K562 (cell line): ENCODE data around the gene THADA. TPM values are rescaled to one million over a fixed set of nuclear protein-coding genes. Genes with fewer than 3 reads are reported as not detected.

Experiments used
- ATAC-seq: fragments of 200-7000 bp; cut with Tn5 transposase; 3 replicates; pipeline ENCODE4 v1.9.1; 2020; ENCODE audit warnings: moderate library complexity
- BruUV-seq: library from RNA; stranded (reverse); fragments of 400-500 nt; replicated peaks from 2 replicates; lab custom pipeline; 2021; lab: Mats Ljungman, UMichigan
- CTCF ChIA-PET: fragments of 300-600 bp; formaldehyde crosslinking; extraction: SDS; loops from one replicate; lab custom pipeline; 2021; ENCODE audit warnings: low intra/inter-chr PET ratio; lab: Yijun Ruan, JAX
- POLR2A ChIA-PET: fragments of 300-600, 350-650 bp; sonication (Branson Sonifier 250); formaldehyde crosslinking; extraction: SDS; loops from one replicate; lab custom pipeline; 2021; ENCODE audit warnings: antibody characterized with exemption, inconsistent platforms; lab: Yijun Ruan, JAX
- DNase-seq, 4 experiments: peaks; one replicate each; pipeline versions ENCODE4 v3.0.0 to v3.0.0-alpha.2; 2011 to 2018; ENCODE audit warnings: low spot score in 3 of 4, mixed read lengths in 3 of 4; ENCODE audit errors: extremely low read depth in 1 of 4
- FAIRE-seq: peaks from 2 replicates; lab custom pipeline; 2011; peaks lifted over from hg19 to GRCh38; lab: Jason Lieb, UNC
- H2AFZ ChIP-seq: 2 replicates; pipeline ENCODE4 v1.6.0; 2011; ENCODE audit warnings: low read depth, low read length, control low read depth, inconsistent platforms
- H3K27ac ChIP-seq: fragments of 200-600 bp; 3 replicates; pipeline ENCODE4 v1.8.0; 2011; ENCODE audit warnings: low read depth, mild to moderate bottlenecking, control low read depth, inconsistent platforms, low read length, moderate library complexity, mixed read lengths; ENCODE audit errors: extremely low read depth
- H3K27me3 ChIP-seq, 2 experiments: fragments of 300-600 bp in 1 of 2; 2 replicates in 1 of 2; 3 replicates in 1 of 2; pipeline versions ENCODE4 v1.6.0 to v1.8.0; 2011; ENCODE audit warnings: inconsistent platforms in 2 of 2, low read length in 2 of 2, mild to moderate bottlenecking in 1 of 2, mixed read lengths in 1 of 2, moderate library complexity in 1 of 2; ENCODE audit not compliant: control insufficient read depth in 2 of 2, insufficient read depth in 2 of 2
- H3K36me3 ChIP-seq: fragments of 300-600 bp; 3 replicates; pipeline ENCODE4 v1.8.0; 2011; ENCODE audit warnings: mild to moderate bottlenecking, low read length, inconsistent platforms; ENCODE audit not compliant: control insufficient read depth, insufficient read depth
- H3K4me1 ChIP-seq, 2 experiments: fragments of 200-600 bp in 1 of 2; replicated peaks in 1 of 2; 2 replicates in 1 of 2; 3 replicates in 1 of 2; pipeline versions ENCODE4 v1.5.1 to v1.8.0; 2011; ENCODE audit warnings: inconsistent platforms in 2 of 2, low read length in 2 of 2, mild to moderate bottlenecking in 1 of 2, mixed read lengths in 1 of 2, moderate library complexity in 1 of 2; ENCODE audit not compliant: control insufficient read depth in 2 of 2, insufficient read depth in 2 of 2
- H3K4me2 ChIP-seq: 2 replicates; pipeline ENCODE4 v1.6.1; 2011; ENCODE audit warnings: low read length, control low read depth, inconsistent platforms, mixed read lengths; ENCODE audit not compliant: insufficient read depth
- H3K4me3 ChIP-seq: fragments of 200-600 bp; sonication (generic), shearing (Covaris generic); 2 replicates; pipeline ENCODE4 v1.5.1; 2016; ENCODE audit warnings: control low read depth, inconsistent platforms
- H3K79me2 ChIP-seq: fragments of 200-600 bp; 3 replicates; pipeline ENCODE4 v1.8.0; 2011; ENCODE audit warnings: low read length, inconsistent platforms; ENCODE audit not compliant: control insufficient read depth, insufficient read depth
- H3K9ac ChIP-seq, 2 experiments: 2 replicates each; pipeline versions ENCODE4 v1.6.0 to v1.6.1; 2011; ENCODE audit warnings: low read depth in 2 of 2, low read length in 2 of 2, control low read depth in 1 of 2, inconsistent platforms in 1 of 2, mild to moderate bottlenecking in 1 of 2, mixed read lengths in 1 of 2; ENCODE audit not compliant: insufficient read depth in 1 of 2
- H3K9me1 ChIP-seq: one replicate; pipeline ENCODE4 v1.6.0; 2011; ENCODE audit warnings: inconsistent platforms, mild to moderate bottlenecking, low read length, moderate library complexity; ENCODE audit not compliant: control insufficient read depth, insufficient read depth
- H3K9me3 ChIP-seq: replicated peaks from 2 replicates; pipeline ENCODE4 v1.5.1; 2011; ENCODE audit warnings: low read depth, low read length, inconsistent platforms; ENCODE audit not compliant: control insufficient read depth, insufficient read depth
- H4K20me1 ChIP-seq: replicated peaks from 2 replicates; pipeline ENCODE4 v1.6.1; 2011; ENCODE audit warnings: low read length, inconsistent platforms, mixed read lengths; ENCODE audit not compliant: control insufficient read depth, insufficient read depth
- E2F6 ChIP-seq, 2 experiments: IDR thresholded peaks; 2 replicates each; pipeline ENCODE4 v1.6.1; 2011; ENCODE audit warnings: borderline replicate concordance in 1 of 2, control low read depth in 1 of 2, low read depth in 1 of 2, low read length in 1 of 2, mild to moderate bottlenecking in 1 of 2, mixed read lengths in 1 of 2, moderate library complexity in 1 of 2; ENCODE audit not compliant: insufficient read depth in 1 of 2, insufficient read length in 1 of 2, poor library complexity in 1 of 2, severe bottlenecking in 1 of 2; ENCODE audit errors: extremely low read depth in 1 of 2
- RBFOX2 ChIP-seq: fragments of 200-400 bp; formaldehyde crosslinking; IDR thresholded peaks from 2 replicates; pipeline ENCODE4 v1.6.1; 2017; ENCODE audit warnings: low read depth, mild to moderate bottlenecking, low read length, moderate library complexity
- SMAD2 ChIP-seq: fragments of 150-350 bp; IDR thresholded peaks from 2 replicates; pipeline ENCODE4 v1.6.1; 2014; ENCODE audit warnings: low read depth, mild to moderate bottlenecking, low read length
- SMARCA4 ChIP-seq: fragments of 450-650 bp; IDR thresholded peaks from 2 replicates; pipeline ENCODE4 v1.6.1; 2016
- ZMIZ1 ChIP-seq, 2 experiments: fragments of 150-350 bp in 1 of 2; IDR thresholded peaks; 2 replicates each; pipeline ENCODE4 v1.6.1; 2012 to 2016; ENCODE audit warnings: low read depth in 2 of 2, low read length in 2 of 2, mild to moderate bottlenecking in 1 of 2, moderate library complexity in 1 of 2
- ZNF224 ChIP-seq: sonication (generic); formaldehyde crosslinking; IDR thresholded peaks from 2 replicates; pipeline ENCODE4 v1.8.0; 2022; ENCODE audit warnings: mild to moderate bottlenecking, missing genetic modification reagents
- WGBS: fragments of 100-300 bp; shearing (Covaris generic); methylation state at CpG from one replicate; pipeline ENCODE4 v1.1.6; 2016; ENCODE audit warnings: low coverage, mixed read lengths; ENCODE audit not compliant: insufficient coverage; ENCODE audit errors: missing lambda C conversion rate; 5-methylcytosine and 5-hydroxymethylcytosine counted together
- in situ Hi-C: fragments of 300-500 bp; cut with MboI; formaldehyde crosslinking; loops from 4 replicates; pipeline ENCODE4 v1.15.0; 2018; ENCODE audit warnings: inconsistent platforms, mixed read lengths
- intact Hi-C: fragments of 100-400 bp; cut with micrococcal nuclease; formaldehyde crosslinking; loops from 2 replicates; pipeline ENCODE4 v1.14.2; 2022
- polyA plus RNA-seq, 8 experiments: library from polyadenylated mRNA; depleted of rRNA in 4 of 8; stranded (reverse) in 5 of 8; unstranded in 3 of 8; fragments of >200 nt; fragmentation: Nextera tagmentation in 2 of 8; fragmentation: Illumina TruSeq in 1 of 8; extraction: Ambion mirVana in 2 of 8; extraction: Trizol in 1 of 8; gene quantifications; 2 replicates each; pipeline versions ENCODE4 v1.2.1 to v1.2.3, GENCODE V29; 2011 to 2014; ENCODE audit warnings: inconsistent platforms in 1 of 8, missing spikeins in 1 of 8
- total RNA-seq, 7 experiments: library from RNA; depleted of rRNA in 6 of 7; stranded (reverse); fragments of >200 nt in 6 of 7; fragmentation: Illumina TruSeq in 2 of 7; extraction: Trizol in 2 of 7; gene quantifications; 2 replicates each; pipeline versions ENCODE4 v1.2.1 to v1.2.3, GENCODE V29; 2011 to 2021; ENCODE audit warnings: low replicate concordance in 1 of 7

THADA gene
- total and polyA plus RNA-seq, 9 of the 15 experiments (the other 6 are each of a cell fraction or from before 2014, with no cell fraction given) = 17.8 to 34.7 (median 31.9) TPM

- Histone ChIP-seq H3K79me2 (no peaks in the 10 kb centered on the region), H3K4me2 (no peak overlapping the region), H2AFZ (peak overlapping the region; percentile 67; the same call in 1 of the 2 replicates), H3K9me1 (no peaks in the 10 kb centered on the region), H3K4me3 (no peak overlapping the region), H3K4me1 (peaks cover 38 to 55% of the 10 kb centered on the region in 2 experiments), H3K27me3 (no peaks in the 10 kb centered on the region), H3K9me3 (no peaks in the 10 kb centered on the region), H3K27ac (no peak overlapping the region), H3K36me3 (no peaks in the 10 kb centered on the region), H4K20me1 (no peaks in the 10 kb centered on the region), H3K9ac (no peak overlapping the region)
- no peak for ATAC-seq
- POLR2A ChIA-PET = interaction anchor here (1.6 kb wide), 1 partner anchor 26 kb away, joined by 4 read pairs; no protein-coding TSS in a partner anchor
- TF ChIP-seq SMARCA4 = 0 out of 2 replicates have a peak, but pooled peaks have one; percentile 0
- TF ChIP-seq RBFOX2 = no peak
- no TSS peak for BruUV-seq
- 87% methylated on average over 4 of the region's 5 CpGs for WGBS
- in situ Hi-C loops (no loop called here), intact Hi-C loops (no loop called here)
- FAIRE-seq = no peak
- CTCF ChIA-PET = no interaction called here
- no peak for DNase-seq
Measured at GRCh38 chr2:43197588-43197896, 398.3 kb downstream of the THADA start.

- H3K27ac ChIP-seq = peak overlapping the region; percentile 10; the same call in 1 of the 3 replicates
- WGBS = 56% methylated on average over 12 of the region's 12 CpGs
- no TSS peak for BruUV-seq
- no peaks in the 10 kb centered on the region for H3K36me3 ChIP-seq
- ATAC-seq (no peak), DNase-seq (no peak), FAIRE-seq (peak; percentile 60)
- H4K20me1 ChIP-seq = no peaks in the 10 kb centered on the region
- peaks cover 42 to 58% of the 10 kb centered on the region in 2 experiments for H3K4me1 ChIP-seq
- no peak overlapping the region for H3K4me2 ChIP-seq
- H3K9me1 ChIP-seq = no peaks in the 10 kb centered on the region
- CTCF ChIA-PET = no interaction called here
- intact Hi-C loops = no loop called here
- H2AFZ ChIP-seq = peak overlapping the region; percentile 67
- in situ Hi-C loops = no loop called here
- no peak overlapping the region for H3K4me3 ChIP-seq
- no peaks in the 10 kb centered on the region for H3K9me3 ChIP-seq
- H3K27me3 ChIP-seq = no peaks in the 10 kb centered on the region
- no peaks in the 10 kb centered on the region for H3K79me2 ChIP-seq
- POLR2A ChIA-PET = interaction anchor here (1.6 kb wide), 1 partner anchor 27 kb away, joined by 4 read pairs; no protein-coding TSS in a partner anchor
- peak overlapping the region in 1 of 2 experiments; percentile 75; a peak in 2 of 4 replicates for H3K9ac ChIP-seq
- TF ChIP-seq SMAD2 (no peak), ZNF224 (CRISPR knock-in tag) (no peak), E2F6 (IDR thresholded peaks at IDR 0.05; ENCODE audit: borderline replicate concordance in 1 of 2, extremely low read depth in 1 of 2, insufficient read depth in 1 of 2, insufficient read length in 1 of 2, low read depth in 1 of 2, low read length in 1 of 2, poor library complexity in 1 of 2, severe bottlenecking in 1 of 2) (peak in 1 of 2 experiments; percentile 73), ZMIZ1 (IDR thresholded peaks at IDR 0.05; ENCODE audit: low read depth in 2 of 2, low read length in 2 of 2) (no peak)
Measured at GRCh38 chr2:43196768-43197587, 398.9 kb downstream of the THADA start.
